OCI-LY3 (cell line): Measurements from ENCODE around the gene B3GALT6.

Experiments
- H2AFZ ChIP-seq: fragments of 200-600, 300-600 bp; shearing (Covaris generic); 2 replicates; pipeline ENCODE4 v1.6.0; 2014; ENCODE audit warnings: antibody characterized with exemption, low read depth, low read length
- H3K27ac ChIP-seq: fragments of 200-600, 300-600 bp; sonication (generic); 2 replicates; pipeline ENCODE4 v1.5.1; 2014; ENCODE audit warnings: mild to moderate bottlenecking, low read length, moderate library complexity, mixed read lengths
- H3K27me3 ChIP-seq: fragments of 200-600, 300-600 bp; sonication (generic); 2 replicates; pipeline ENCODE4 v1.6.1; 2014; ENCODE audit warnings: low read depth, low read length, mixed read lengths
- H3K36me3 ChIP-seq: fragments of 200-600, 300-600 bp; sonication (generic); replicated peaks from 2 replicates; pipeline ENCODE3; 2014; ENCODE audit warnings: low read depth, low read length, mixed read lengths
- H3K4me1 ChIP-seq: fragments of 300-600, 200-600 bp; sonication (generic); 2 replicates; pipeline ENCODE4 v1.6.1; 2014; ENCODE audit warnings: low read length, mixed read lengths
- H3K4me2 ChIP-seq: fragments of 200-600, 300-600 bp; sonication (generic); 2 replicates; pipeline ENCODE4 v1.6.1; 2014; ENCODE audit warnings: low read length, mixed read lengths
- H3K4me3 ChIP-seq: fragments of 300-600, 200-600 bp; sonication (generic); 2 replicates; pipeline ENCODE4 v1.5.1; 2014; ENCODE audit warnings: antibody characterized with exemption, mild to moderate bottlenecking, low read length, moderate library complexity
- H3K79me2 ChIP-seq: fragments of 300-600, 200-600 bp; shearing (Covaris generic); 2 replicates; pipeline ENCODE4 v1.6.1; 2014; ENCODE audit warnings: mild to moderate bottlenecking, low read length, mixed read lengths
- H3K9ac ChIP-seq: fragments of 300-600, 200-600 bp; shearing (Covaris generic); 2 replicates; pipeline ENCODE4 v1.6.0; 2014; ENCODE audit warnings: mild to moderate bottlenecking, low read length, moderate library complexity
- H3K9me3 ChIP-seq: fragments of 200-600, 300-600 bp; shearing (Covaris generic); 2 replicates; pipeline ENCODE4 v1.6.1; 2014; ENCODE audit warnings: low read length, mixed read lengths; ENCODE audit not compliant: insufficient read depth
- H4K20me1 ChIP-seq: fragments of 200-600, 300-600 bp; sonication (generic); 2 replicates; pipeline ENCODE4 v1.6.1; 2016; ENCODE audit warnings: low read length, mixed read lengths; ENCODE audit not compliant: insufficient read depth
- CTCF ChIP-seq: fragments of 200-600, 300-600 bp; sonication (generic); IDR thresholded peaks from 2 replicates; pipeline ENCODE4 v1.5.1; 2014; ENCODE audit warnings: antibody characterized with exemption, low read length, low read depth
- EZH2phosphoT487 ChIP-seq: fragments of 200-600 bp; shearing (Covaris generic); IDR thresholded peaks from 2 replicates; pipeline ENCODE4 v1.6.1; 2018; ENCODE audit warnings: antibody characterized with exemption, mixed run types, low read depth

The B3GALT6 gene

GRCh38 chr1:1279028-1279427 lies 47.0 kb downstream of the B3GALT6 start:
- no peak for TF ChIP-seq CTCF
- TF ChIP-seq EZH2phosphoT487, result no peak
- H3K79me2 ChIP-seq, result no peaks in the 10 kb centered on the region

GRCh38 chr1:1280782-1281481 lies 48.9 kb downstream of the B3GALT6 start:
- Histone ChIP-seq H3K27me3 (no peaks in the 10 kb centered on the region), H4K20me1 (no peaks in the 10 kb centered on the region), H3K79me2 (no peaks in the 10 kb centered on the region), H2AFZ (no peak overlapping the region), H3K4me1 (peaks cover 3% of the 10 kb centered on the region; the same call in 1 of the 2 replicates), H3K4me3 (no peak overlapping the region), H3K36me3 (no peaks in the 10 kb centered on the region), H3K27ac (no peak overlapping the region), H3K4me2 (no peak overlapping the region), H3K9ac (no peak overlapping the region), H3K9me3 (no peaks in the 10 kb centered on the region)
- no peak for TF ChIP-seq EZH2phosphoT487
- TF ChIP-seq CTCF, result no peak

More at GRCh38 chr1:1279028-1279427, 47.0 kb downstream of the B3GALT6 start:
- Histone ChIP-seq H3K9ac (no peak overlapping the region), H3K36me3 (no peaks in the 10 kb centered on the region), H4K20me1 (no peaks in the 10 kb centered on the region), H3K27ac (no peak overlapping the region), H3K27me3 (no peaks in the 10 kb centered on the region), H3K4me3 (no peak overlapping the region), H3K4me1 (peaks cover 7% of the 10 kb centered on the region; the same call in 1 of the 2 replicates), H3K4me2 (no peak overlapping the region), H3K9me3 (no peaks in the 10 kb centered on the region), H2AFZ (no peak overlapping the region)

GRCh38 chr1:1281533-1282321 lies 49.7 kb downstream of the B3GALT6 start:
- Histone ChIP-seq H4K20me1 (no peaks in the 10 kb centered on the region), H3K4me3 (no peak overlapping the region), H2AFZ (no peak overlapping the region), H3K27ac (no peak overlapping the region), H3K4me2 (no peak overlapping the region), H3K79me2 (no peaks in the 10 kb centered on the region), H3K27me3 (no peaks in the 10 kb centered on the region), H3K9ac (no peak overlapping the region), H3K9me3 (no peaks in the 10 kb centered on the region), H3K36me3 (no peaks in the 10 kb centered on the region), H3K4me1 (peaks cover 3% of the 10 kb centered on the region; the same call in 1 of the 2 replicates)
- no peak for TF ChIP-seq CTCF
- no peak for TF ChIP-seq EZH2phosphoT487

GRCh38 chr1:1282998-1283397 lies 51.0 kb downstream of the B3GALT6 start:
- no peak overlapping the region for H3K9ac ChIP-seq
- TF ChIP-seq EZH2phosphoT487 (no peak), CTCF (no peak)
- no peak overlapping the region for H2AFZ ChIP-seq
- H3K9me3 ChIP-seq, result no peaks in the 10 kb centered on the region
- no peaks in the 10 kb centered on the region for H3K27me3 ChIP-seq
- no peak overlapping the region for H3K4me2 ChIP-seq
- H3K36me3 ChIP-seq, result no peaks in the 10 kb centered on the region
- H3K4me3 ChIP-seq, result no peak overlapping the region
- no peaks in the 10 kb centered on the region for H3K79me2 ChIP-seq
- no peaks in the 10 kb centered on the region for H4K20me1 ChIP-seq
- peaks cover 3% of the 10 kb centered on the region; the same call in 1 of the 2 replicates for H3K4me1 ChIP-seq
- H3K27ac ChIP-seq, result no peak overlapping the region
